Measurements from ENCODE around the gene TRPM6. TPM values are rescaled to one million over a fixed set of nuclear protein-coding genes. Genes with fewer than 3 reads are reported as not detected.

Gene TRPM6, protein sequence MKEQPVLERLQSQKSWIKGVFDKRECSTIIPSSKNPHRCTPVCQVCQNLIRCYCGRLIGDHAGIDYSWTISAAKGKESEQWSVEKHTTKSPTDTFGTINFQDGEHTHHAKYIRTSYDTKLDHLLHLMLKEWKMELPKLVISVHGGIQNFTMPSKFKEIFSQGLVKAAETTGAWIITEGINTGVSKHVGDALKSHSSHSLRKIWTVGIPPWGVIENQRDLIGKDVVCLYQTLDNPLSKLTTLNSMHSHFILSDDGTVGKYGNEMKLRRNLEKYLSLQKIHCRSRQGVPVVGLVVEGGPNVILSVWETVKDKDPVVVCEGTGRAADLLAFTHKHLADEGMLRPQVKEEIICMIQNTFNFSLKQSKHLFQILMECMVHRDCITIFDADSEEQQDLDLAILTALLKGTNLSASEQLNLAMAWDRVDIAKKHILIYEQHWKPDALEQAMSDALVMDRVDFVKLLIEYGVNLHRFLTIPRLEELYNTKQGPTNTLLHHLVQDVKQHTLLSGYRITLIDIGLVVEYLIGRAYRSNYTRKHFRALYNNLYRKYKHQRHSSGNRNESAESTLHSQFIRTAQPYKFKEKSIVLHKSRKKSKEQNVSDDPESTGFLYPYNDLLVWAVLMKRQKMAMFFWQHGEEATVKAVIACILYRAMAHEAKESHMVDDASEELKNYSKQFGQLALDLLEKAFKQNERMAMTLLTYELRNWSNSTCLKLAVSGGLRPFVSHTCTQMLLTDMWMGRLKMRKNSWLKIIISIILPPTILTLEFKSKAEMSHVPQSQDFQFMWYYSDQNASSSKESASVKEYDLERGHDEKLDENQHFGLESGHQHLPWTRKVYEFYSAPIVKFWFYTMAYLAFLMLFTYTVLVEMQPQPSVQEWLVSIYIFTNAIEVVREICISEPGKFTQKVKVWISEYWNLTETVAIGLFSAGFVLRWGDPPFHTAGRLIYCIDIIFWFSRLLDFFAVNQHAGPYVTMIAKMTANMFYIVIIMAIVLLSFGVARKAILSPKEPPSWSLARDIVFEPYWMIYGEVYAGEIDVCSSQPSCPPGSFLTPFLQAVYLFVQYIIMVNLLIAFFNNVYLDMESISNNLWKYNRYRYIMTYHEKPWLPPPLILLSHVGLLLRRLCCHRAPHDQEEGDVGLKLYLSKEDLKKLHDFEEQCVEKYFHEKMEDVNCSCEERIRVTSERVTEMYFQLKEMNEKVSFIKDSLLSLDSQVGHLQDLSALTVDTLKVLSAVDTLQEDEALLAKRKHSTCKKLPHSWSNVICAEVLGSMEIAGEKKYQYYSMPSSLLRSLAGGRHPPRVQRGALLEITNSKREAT (N-terminal part only)
- total RNA-seq, result 10 to 100 TPM in 1 of 3 donors, under 1 TPM in 1, not detected in 1; 0.36 to 12.8 TPM
- 0.14 TPM for total RNA-seq (2013)

- Mint-ChIP-seq H3K4me3 (peak within 1 kb of the TSS; percentile 84), H3K27me3 (ENCODE audit: low read depth in 2 of 2) (peaks cover 34 to 62% of the 10 kb centered on the region in 2 donors), H3K36me3 (no peaks in the 10 kb centered on the region), H3K27ac (peak within 1 kb of the TSS in 1 of 2 donors; percentile 61), H3K9me3 (peaks cover 2 to 6% of the 10 kb centered on the region in 2 donors), H3K4me1 (peaks cover 17 to 21% of the 10 kb centered on the region in 2 donors)
- H3K4me1 ChIP-seq (ENCODE audit: control insufficient read depth, insufficient read depth, low read length), result peaks cover 12% of the 10 kb centered on the region
- H3K4me3 ChIP-seq (ENCODE audit: low read length), result peak within 1 kb of the TSS; percentile 3
- TF ChIP-seq CTCF (IDR thresholded peaks at IDR 0.05), result no peak
- DNase-seq (peak in 1 of 2 donors; percentile 32), ATAC-seq (peak; percentile 59 to 79 (median 78))
- no peak within 1 kb of the TSS for H3K27ac ChIP-seq (ENCODE audit: low read length)
- H3K9me3 ChIP-seq (ENCODE audit: control insufficient read depth, insufficient read depth, low read length), result no peaks in the 10 kb centered on the region
- 6% methylated on average over 64 of the region's 64 CpGs for WGBS (ENCODE audit: insufficient coverage)
- peaks cover 22% of the 10 kb centered on the region for H3K27me3 ChIP-seq (ENCODE audit: control insufficient read depth, insufficient read depth, low read length)
- intact Hi-C loops (cut with micrococcal nuclease), result no loop called here
- H3K36me3 ChIP-seq (ENCODE audit: control insufficient read depth, insufficient read depth, low read length), result no peaks in the 10 kb centered on the region
These were observed at the start of gene TRPM6 for GRCh38 chr9:74887041-74887980. Gene TRPM6 (minus strand): TSS chr9:74887921. CDS start chr9:74887856, 65 bp downstream.

DNA sequence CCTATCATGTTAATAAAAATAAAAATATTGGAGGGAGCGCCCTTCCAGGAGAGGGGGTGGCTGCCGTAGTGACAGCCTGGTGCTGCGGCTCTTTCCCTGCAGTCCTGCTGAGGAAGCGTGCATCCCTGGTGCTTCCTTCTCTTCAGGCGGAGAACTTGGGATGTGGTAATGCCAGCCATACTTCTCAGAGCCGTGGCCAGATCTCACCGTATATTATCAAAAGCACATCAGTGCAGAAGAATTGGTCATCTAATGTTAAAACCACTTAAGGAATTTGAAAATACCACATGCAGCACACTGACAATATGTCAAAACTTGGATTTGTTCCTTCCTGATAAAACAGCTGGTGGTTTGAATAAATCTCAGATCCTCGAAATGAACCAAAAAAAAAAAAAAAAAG, 47.3 kb upstream of the TRPM6 start:
- H3K4me1 Mint-ChIP-seq, result no peaks in the 10 kb centered on the region
- Histone ChIP-seq H3K4me1 (ENCODE audit: control insufficient read depth, insufficient read depth, low read length) (no peaks in the 10 kb centered on the region), H3K36me3 (ENCODE audit: control insufficient read depth, insufficient read depth, low read length) (no peaks in the 10 kb centered on the region), H3K4me3 (ENCODE audit: low read length) (no peak overlapping the region), H3K9me3 (ENCODE audit: control insufficient read depth, insufficient read depth, low read length) (no peaks in the 10 kb centered on the region), H3K27ac (ENCODE audit: low read length) (no peak overlapping the region), H3K27me3 (ENCODE audit: control insufficient read depth, insufficient read depth, low read length) (peaks cover 2% of the 10 kb centered on the region)
- H3K27me3 Mint-ChIP-seq (ENCODE audit: low read depth in 2 of 2), result peaks cover 7 to 17% of the 10 kb centered on the region in 2 donors
- intact Hi-C loops (cut with micrococcal nuclease), result no loop called here
- ATAC-seq (no peak), DNase-seq (no peak)
- H3K27ac Mint-ChIP-seq, result no peak overlapping the region
- peaks cover 8% of the 10 kb centered on the region for H3K36me3 Mint-ChIP-seq
- WGBS (ENCODE audit: insufficient coverage), result 87% methylated on average over 8 of the region's 8 CpGs
- no peak for TF ChIP-seq CTCF (IDR thresholded peaks at IDR 0.05)
- no peak overlapping the region for H3K4me3 Mint-ChIP-seq
- H3K9me3 Mint-ChIP-seq, result no peaks in the 10 kb centered on the region

DNA sequence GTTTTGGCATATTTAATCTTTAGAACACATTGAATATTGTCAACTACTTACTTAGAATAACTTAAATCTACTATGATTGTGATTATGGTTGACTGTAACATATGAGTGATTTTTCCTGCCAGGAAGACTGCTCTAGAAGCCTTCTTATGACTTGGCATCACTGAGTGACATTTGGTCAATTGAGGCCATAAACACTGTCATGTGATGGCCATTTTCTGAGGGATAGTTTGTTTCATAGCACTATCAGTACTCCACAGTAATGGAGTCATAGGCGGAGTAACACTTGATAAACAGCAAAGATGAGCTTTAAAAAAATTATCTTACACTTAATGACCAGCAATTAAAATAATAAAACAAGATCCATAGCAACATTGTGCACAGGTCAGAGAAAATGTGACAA, 34.0 kb upstream of the TRPM6 start:
- no peak overlapping the region for H3K27ac ChIP-seq (ENCODE audit: low read length)
- no peaks in the 10 kb centered on the region for H3K27me3 ChIP-seq (ENCODE audit: control insufficient read depth, insufficient read depth, low read length)
- TF ChIP-seq CTCF (IDR thresholded peaks at IDR 0.05), result no peak
- H3K36me3 Mint-ChIP-seq, result no peaks in the 10 kb centered on the region
- no peak overlapping the region for H3K27ac Mint-ChIP-seq
- H3K9me3 ChIP-seq (ENCODE audit: control insufficient read depth, insufficient read depth, low read length), result no peaks in the 10 kb centered on the region
- no peaks in the 10 kb centered on the region for H3K36me3 ChIP-seq (ENCODE audit: control insufficient read depth, insufficient read depth, low read length)
- no peaks in the 10 kb centered on the region for H3K4me1 Mint-ChIP-seq
- H3K4me3 ChIP-seq (ENCODE audit: low read length), result no peak overlapping the region
- no peaks in the 10 kb centered on the region for H3K9me3 Mint-ChIP-seq
- DNase-seq, result no peak
- intact Hi-C loops (cut with micrococcal nuclease), result no loop called here
- H3K4me3 Mint-ChIP-seq, result no peak overlapping the region
- WGBS (ENCODE audit: insufficient coverage), result 56% methylated on average over 1 of the region's 1 CpG
- no peak for ATAC-seq
- H3K27me3 Mint-ChIP-seq (ENCODE audit: low read depth in 2 of 2), result peaks cover 0 to 8% of the 10 kb centered on the region in 2 donors
- no peaks in the 10 kb centered on the region for H3K4me1 ChIP-seq (ENCODE audit: control insufficient read depth, insufficient read depth, low read length)

Measured in natural killer cell (primary cell).